ENCODE results near the gene FN1.

The FN1 gene

GRCh38 chr2:215358891-215359575 lies 76.8 kb downstream of the FN1 start:
- Histone ChIP-seq H3K9ac (no peak overlapping the region), H3K4me3 (IDR thresholded peaks at IDR 0.05; ENCODE audit: insufficient read depth, low read depth, low read length) (no peak overlapping the region), H3K27me3 (ENCODE audit: insufficient read depth, low read depth) (no peaks in the 10 kb centered on the region), H2AFZ (ENCODE audit: low read depth) (no peak overlapping the region), H3K79me2 (ENCODE audit: insufficient read depth, low read depth) (no peaks in the 10 kb centered on the region), H4K20me1 (ENCODE audit: insufficient read depth) (no peaks in the 10 kb centered on the region), H3K36me3 (ENCODE audit: insufficient read depth) (no peaks in the 10 kb centered on the region), H3K4me2 (no peak overlapping the region), H3K4me1 (ENCODE audit: low read depth, poor library complexity, severe bottlenecking) (no peaks in the 10 kb centered on the region), H3K27ac (no peak overlapping the region)
- TF ChIP-seq CTCF (conservative IDR thresholded peaks at IDR 0.05; ENCODE audit: low read depth, low read length): no peak

- Histone ChIP-seq H3K9ac (no peak overlapping the region), H3K4me2 (no peak overlapping the region), H3K27me3 (ENCODE audit: insufficient read depth, low read depth) (no peaks in the 10 kb centered on the region), H4K20me1 (ENCODE audit: insufficient read depth) (no peaks in the 10 kb centered on the region), H3K4me3 (IDR thresholded peaks at IDR 0.05; ENCODE audit: insufficient read depth, low read depth, low read length) (no peak overlapping the region), H3K27ac (no peak overlapping the region), H3K79me2 (ENCODE audit: insufficient read depth, low read depth) (no peaks in the 10 kb centered on the region), H3K36me3 (ENCODE audit: insufficient read depth) (no peaks in the 10 kb centered on the region), H2AFZ (ENCODE audit: low read depth) (no peak overlapping the region), H3K4me1 (ENCODE audit: low read depth, poor library complexity, severe bottlenecking) (no peaks in the 10 kb centered on the region)
- TF ChIP-seq CTCF (conservative IDR thresholded peaks at IDR 0.05; ENCODE audit: low read depth, low read length): no peak
Measured at GRCh38 chr2:215358312-215358845, 77.5 kb downstream of the FN1 start.

- Histone ChIP-seq H3K9ac (no peak overlapping the region), H3K4me3 (IDR thresholded peaks at IDR 0.05; ENCODE audit: insufficient read depth, low read depth, low read length) (no peak overlapping the region)
Measured at GRCh38 chr2:215357660-215358059, 78.2 kb downstream of the FN1 start.

GRCh38 chr2:215356948-215357461 lies 78.9 kb downstream of the FN1 start:
- Histone ChIP-seq H3K79me2 (ENCODE audit: insufficient read depth, low read depth) (no peaks in the 10 kb centered on the region), H2AFZ (ENCODE audit: low read depth) (no peak overlapping the region), H3K27ac (no peak overlapping the region), H3K4me3 (IDR thresholded peaks at IDR 0.05; ENCODE audit: insufficient read depth, low read depth, low read length) (no peak overlapping the region), H3K4me2 (no peak overlapping the region), H3K27me3 (ENCODE audit: insufficient read depth, low read depth) (no peaks in the 10 kb centered on the region), H3K36me3 (ENCODE audit: insufficient read depth) (no peaks in the 10 kb centered on the region), H4K20me1 (ENCODE audit: insufficient read depth) (no peaks in the 10 kb centered on the region), H3K9ac (no peak overlapping the region), H3K4me1 (ENCODE audit: low read depth, poor library complexity, severe bottlenecking) (no peaks in the 10 kb centered on the region)
- TF ChIP-seq CTCF (conservative IDR thresholded peaks at IDR 0.05; ENCODE audit: low read depth, low read length): no peak

More at GRCh38 chr2:215357660-215358059, 78.2 kb downstream of the FN1 start:
- Histone ChIP-seq H3K36me3 (ENCODE audit: insufficient read depth) (no peaks in the 10 kb centered on the region), H3K4me2 (no peak overlapping the region), H3K27ac (no peak overlapping the region), H3K27me3 (ENCODE audit: insufficient read depth, low read depth) (no peaks in the 10 kb centered on the region), H4K20me1 (ENCODE audit: insufficient read depth) (no peaks in the 10 kb centered on the region), H2AFZ (ENCODE audit: low read depth) (no peak overlapping the region), H3K79me2 (ENCODE audit: insufficient read depth, low read depth) (no peaks in the 10 kb centered on the region), H3K4me1 (ENCODE audit: low read depth, poor library complexity, severe bottlenecking) (no peaks in the 10 kb centered on the region)
- TF ChIP-seq CTCF (conservative IDR thresholded peaks at IDR 0.05; ENCODE audit: low read depth, low read length): no peak
